GM23338 (cell line): ENCODE results near the gene CCDC9B.

ENCODE experiments used
- EZH2 ChIP-seq: fragments of 200-600 bp; sonication (generic); IDR thresholded peaks from one replicate; pipeline ENCODE4 v1.8.0; 2017; ENCODE audit warnings: antibody characterized with exemption, mild to moderate bottlenecking, low read depth; ENCODE audit not compliant: unreplicated experiment
- EZH2phosphoT487 ChIP-seq: fragments of 200-600 bp; sonication (generic); IDR thresholded peaks from one replicate; pipeline ENCODE4 v1.8.1; 2018; ENCODE audit warnings: antibody characterized with exemption; ENCODE audit not compliant: unreplicated experiment
- JUNB ChIP-seq: IDR thresholded peaks from one replicate; pipeline ENCODE4 v1.6.1; 2016; ENCODE audit warnings: antibody characterized with exemption; ENCODE audit not compliant: unreplicated experiment
- POLR2AphosphoS5 ChIP-seq: IDR thresholded peaks from 2 replicates; pipeline ENCODE4 v1.6.1; 2016; ENCODE audit warnings: antibody characterized with exemption, low read depth
- TF ChIP-seq, protein P1 (sequence below), 2 experiments: fragments of 200-600 bp in 1 of 2; sonication (generic) in 1 of 2; conservative IDR thresholded peaks; 2 replicates each; pipeline versions ENCODE4 v1.5.1 to v1.6.1; 2016 to 2017; ENCODE audit warnings: antibody characterized with exemption in 2 of 2, low read depth in 2 of 2, mild to moderate bottlenecking in 2 of 2, moderate library complexity in 1 of 2
- TF ChIP-seq, protein P2 (sequence below): IDR thresholded peaks from 2 replicates; pipeline ENCODE4 v1.6.1; 2016; ENCODE audit warnings: antibody characterized with exemption
- TF ChIP-seq, protein P3 (sequence below): IDR thresholded peaks from one replicate; pipeline ENCODE4 v1.6.1; 2018; ENCODE audit warnings: antibody characterized with exemption; ENCODE audit not compliant: unreplicated experiment

DNA sequence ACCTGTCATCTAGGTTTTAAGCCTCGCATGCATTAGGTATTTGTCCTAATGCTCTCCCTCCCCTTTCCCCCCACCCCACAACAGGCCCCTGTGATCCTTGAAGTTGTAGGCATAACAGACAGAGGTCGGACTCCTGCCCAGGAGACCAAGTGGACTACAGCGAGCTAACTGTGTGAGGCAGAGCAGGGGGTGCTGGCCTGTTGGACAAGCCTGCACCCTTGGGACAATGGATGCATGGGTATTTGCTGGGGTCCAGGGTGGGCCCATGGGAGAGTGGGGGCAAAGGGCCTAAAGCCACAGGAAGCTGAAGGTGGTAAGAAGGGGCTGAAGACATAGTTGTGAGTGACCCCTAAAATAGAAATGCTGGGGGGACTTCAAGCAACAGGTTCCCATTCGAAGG lies 35.5 kb downstream of the CCDC9B start:
- TF ChIP-seq, protein P1, sequence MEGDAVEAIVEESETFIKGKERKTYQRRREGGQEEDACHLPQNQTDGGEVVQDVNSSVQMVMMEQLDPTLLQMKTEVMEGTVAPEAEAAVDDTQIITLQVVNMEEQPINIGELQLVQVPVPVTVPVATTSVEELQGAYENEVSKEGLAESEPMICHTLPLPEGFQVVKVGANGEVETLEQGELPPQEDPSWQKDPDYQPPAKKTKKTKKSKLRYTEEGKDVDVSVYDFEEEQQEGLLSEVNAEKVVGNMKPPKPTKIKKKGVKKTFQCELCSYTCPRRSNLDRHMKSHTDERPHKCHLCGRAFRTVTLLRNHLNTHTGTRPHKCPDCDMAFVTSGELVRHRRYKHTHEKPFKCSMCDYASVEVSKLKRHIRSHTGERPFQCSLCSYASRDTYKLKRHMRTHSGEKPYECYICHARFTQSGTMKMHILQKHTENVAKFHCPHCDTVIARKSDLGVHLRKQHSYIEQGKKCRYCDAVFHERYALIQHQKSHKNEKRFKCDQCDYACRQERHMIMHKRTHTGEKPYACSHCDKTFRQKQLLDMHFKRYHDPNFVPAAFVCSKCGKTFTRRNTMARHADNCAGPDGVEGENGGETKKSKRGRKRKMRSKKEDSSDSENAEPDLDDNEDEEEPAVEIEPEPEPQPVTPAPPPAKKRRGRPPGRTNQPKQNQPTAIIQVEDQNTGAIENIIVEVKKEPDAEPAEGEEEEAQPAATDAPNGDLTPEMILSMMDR (conservative IDR thresholded peaks at IDR 0.05; ENCODE audit: low read depth in 2 of 2) = no peak
- no peak for TF ChIP-seq EZH2
- no peak for TF ChIP-seq EZH2phosphoT487
- TF ChIP-seq JUNB = no peak
- TF ChIP-seq, protein P2, sequence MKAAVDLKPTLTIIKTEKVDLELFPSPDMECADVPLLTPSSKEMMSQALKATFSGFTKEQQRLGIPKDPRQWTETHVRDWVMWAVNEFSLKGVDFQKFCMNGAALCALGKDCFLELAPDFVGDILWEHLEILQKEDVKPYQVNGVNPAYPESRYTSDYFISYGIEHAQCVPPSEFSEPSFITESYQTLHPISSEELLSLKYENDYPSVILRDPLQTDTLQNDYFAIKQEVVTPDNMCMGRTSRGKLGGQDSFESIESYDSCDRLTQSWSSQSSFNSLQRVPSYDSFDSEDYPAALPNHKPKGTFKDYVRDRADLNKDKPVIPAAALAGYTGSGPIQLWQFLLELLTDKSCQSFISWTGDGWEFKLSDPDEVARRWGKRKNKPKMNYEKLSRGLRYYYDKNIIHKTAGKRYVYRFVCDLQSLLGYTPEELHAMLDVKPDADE = no peak
- TF ChIP-seq, protein P3, sequence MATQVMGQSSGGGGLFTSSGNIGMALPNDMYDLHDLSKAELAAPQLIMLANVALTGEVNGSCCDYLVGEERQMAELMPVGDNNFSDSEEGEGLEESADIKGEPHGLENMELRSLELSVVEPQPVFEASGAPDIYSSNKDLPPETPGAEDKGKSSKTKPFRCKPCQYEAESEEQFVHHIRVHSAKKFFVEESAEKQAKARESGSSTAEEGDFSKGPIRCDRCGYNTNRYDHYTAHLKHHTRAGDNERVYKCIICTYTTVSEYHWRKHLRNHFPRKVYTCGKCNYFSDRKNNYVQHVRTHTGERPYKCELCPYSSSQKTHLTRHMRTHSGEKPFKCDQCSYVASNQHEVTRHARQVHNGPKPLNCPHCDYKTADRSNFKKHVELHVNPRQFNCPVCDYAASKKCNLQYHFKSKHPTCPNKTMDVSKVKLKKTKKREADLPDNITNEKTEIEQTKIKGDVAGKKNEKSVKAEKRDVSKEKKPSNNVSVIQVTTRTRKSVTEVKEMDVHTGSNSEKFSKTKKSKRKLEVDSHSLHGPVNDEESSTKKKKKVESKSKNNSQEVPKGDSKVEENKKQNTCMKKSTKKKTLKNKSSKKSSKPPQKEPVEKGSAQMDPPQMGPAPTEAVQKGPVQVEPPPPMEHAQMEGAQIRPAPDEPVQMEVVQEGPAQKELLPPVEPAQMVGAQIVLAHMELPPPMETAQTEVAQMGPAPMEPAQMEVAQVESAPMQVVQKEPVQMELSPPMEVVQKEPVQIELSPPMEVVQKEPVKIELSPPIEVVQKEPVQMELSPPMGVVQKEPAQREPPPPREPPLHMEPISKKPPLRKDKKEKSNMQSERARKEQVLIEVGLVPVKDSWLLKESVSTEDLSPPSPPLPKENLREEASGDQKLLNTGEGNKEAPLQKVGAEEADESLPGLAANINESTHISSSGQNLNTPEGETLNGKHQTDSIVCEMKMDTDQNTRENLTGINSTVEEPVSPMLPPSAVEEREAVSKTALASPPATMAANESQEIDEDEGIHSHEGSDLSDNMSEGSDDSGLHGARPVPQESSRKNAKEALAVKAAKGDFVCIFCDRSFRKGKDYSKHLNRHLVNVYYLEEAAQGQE = no peak
- no peak for TF ChIP-seq POLR2AphosphoS5
